AG09309 (cell line): ENCODE results near the gene XRCC6.

Source experiments
- DNase-seq: peaks from one replicate; pipeline ENCODE4 v3.0.0-alpha.2; 2010; ENCODE audit warnings: low read depth
- H3K4me3 ChIP-seq: 2 replicates; pipeline ENCODE4 v1.5.1; 2011; ENCODE audit warnings: mild to moderate bottlenecking, low read depth, low read length, moderate library complexity; ENCODE audit not compliant: control insufficient read depth
- CTCF ChIP-seq: IDR thresholded peaks from 2 replicates; pipeline ENCODE4 v1.5.1; 2011; ENCODE audit warnings: mild to moderate bottlenecking, low read depth, low read length, inconsistent platforms; ENCODE audit not compliant: insufficient read depth, control insufficient read depth; ENCODE audit errors: missing control alignments

XRCC6 gene

GRCh38 chr22:41648432-41648831 lies 27.3 kb downstream of the XRCC6 start:
- no peak for TF ChIP-seq CTCF
- H3K4me3 ChIP-seq, result no peak overlapping the region
- DNase-seq, result no peak

- no peak for TF ChIP-seq CTCF
- no peak for DNase-seq
- no peak overlapping the region for H3K4me3 ChIP-seq
Observed at GRCh38 chr22:41650229-41650628, 29.1 kb downstream of the XRCC6 start.

- no peak for DNase-seq
- TF ChIP-seq CTCF, result no peak
- no peak overlapping the region for H3K4me3 ChIP-seq
Observed at GRCh38 chr22:41650821-41651220, 29.7 kb downstream of the XRCC6 start.

GRCh38 chr22:41654322-41654721 lies 33.2 kb downstream of the XRCC6 start:
- no peak for TF ChIP-seq CTCF
- H3K4me3 ChIP-seq, result no peak overlapping the region
- no peak for DNase-seq

- no peak overlapping the region for H3K4me3 ChIP-seq
- no peak for TF ChIP-seq CTCF
- no peak for DNase-seq
Observed at GRCh38 chr22:41656556-41656955, 35.5 kb downstream of the XRCC6 start.

DNA sequence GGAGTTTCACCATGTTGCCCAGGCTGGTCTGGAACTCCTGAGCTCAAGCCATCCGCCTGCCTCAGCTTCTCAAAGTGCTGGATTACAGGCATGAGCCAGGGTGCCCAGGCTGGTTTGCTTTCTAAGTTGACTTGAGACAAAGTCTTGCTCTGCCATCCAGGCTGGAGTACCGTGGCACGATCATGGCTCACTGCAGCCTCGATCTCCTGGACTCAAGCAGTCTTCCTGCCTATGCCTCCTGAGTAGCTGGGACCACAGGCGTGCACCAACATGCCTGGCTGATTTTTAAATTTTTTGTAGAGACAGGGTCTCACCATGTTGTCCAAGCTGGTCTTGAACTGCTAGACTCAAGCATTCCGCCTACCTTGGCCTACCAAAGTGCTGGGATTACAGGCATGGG lies 36.6 kb downstream of the XRCC6 start:
- TF ChIP-seq CTCF, result no peak
- no peak overlapping the region for H3K4me3 ChIP-seq
- DNase-seq, result no peak

- no peak for DNase-seq
- H3K4me3 ChIP-seq, result no peak overlapping the region
- TF ChIP-seq CTCF, result no peak
Observed at GRCh38 chr22:41658869-41659268, 37.8 kb downstream of the XRCC6 start.
